ENCODE measurements around the gene TMEM253.

The TMEM253 gene

GRCh38 chr14:21072781-21073339, 28.0 kb upstream of the TMEM253 start:
- Histone ChIP-seq H3K27me3 (ENCODE audit: control insufficient read depth in 1 of 2, insufficient read depth in 2 of 2, low read length in 2 of 2) (no peaks in the 10 kb centered on the region), H3K4me3 (ENCODE audit: low read depth in 1 of 2, low read length in 2 of 2) (no peak overlapping the region), H3K9ac (ENCODE audit: low read length) (no peak overlapping the region), H3K27ac (ENCODE audit: low read depth, low read length) (no peak overlapping the region), H3K9me3 (ENCODE audit: low read length) (no peaks in the 10 kb centered on the region), H3K36me3 (ENCODE audit: insufficient read depth, low read length) (peaks cover 46% of the 10 kb centered on the region), H3K4me1 (ENCODE audit: insufficient read depth, low read length) (peaks cover 30% of the 10 kb centered on the region)

- Histone ChIP-seq H3K4me1 (ENCODE audit: insufficient read depth, low read length) (peaks cover 21% of the 10 kb centered on the region), H3K9me3 (ENCODE audit: low read length) (no peaks in the 10 kb centered on the region), H3K27ac (ENCODE audit: low read depth, low read length) (no peak overlapping the region), H3K4me3 (ENCODE audit: low read depth in 1 of 2, low read length in 2 of 2) (no peak overlapping the region), H3K9ac (ENCODE audit: low read length) (no peak overlapping the region), H3K36me3 (ENCODE audit: insufficient read depth, low read length) (peaks cover 56% of the 10 kb centered on the region), H3K27me3 (ENCODE audit: control insufficient read depth in 1 of 2, insufficient read depth in 2 of 2, low read length in 2 of 2) (no peaks in the 10 kb centered on the region)
Measured at GRCh38 chr14:21073921-21074320, 26.9 kb upstream of the TMEM253 start.

- peaks cover 64% of the 10 kb centered on the region for H3K36me3 ChIP-seq (ENCODE audit: insufficient read depth, low read length)
- no peaks in the 10 kb centered on the region for H3K27me3 ChIP-seq (ENCODE audit: control insufficient read depth in 1 of 2, insufficient read depth in 2 of 2, low read length in 2 of 2)
- H3K4me1 ChIP-seq (ENCODE audit: insufficient read depth, low read length), result peaks cover 14% of the 10 kb centered on the region
- H3K4me3 ChIP-seq (ENCODE audit: low read depth in 1 of 2, low read length in 2 of 2), result no peak overlapping the region
- no peak overlapping the region for H3K9ac ChIP-seq (ENCODE audit: low read length)
- no peak overlapping the region for H3K27ac ChIP-seq (ENCODE audit: low read depth, low read length)
- no peaks in the 10 kb centered on the region for H3K9me3 ChIP-seq (ENCODE audit: low read length)
Measured at GRCh38 chr14:21074398-21075272, 26.2 kb upstream of the TMEM253 start.

- Histone ChIP-seq H3K4me1 (ENCODE audit: insufficient read depth, low read length) (peaks cover 13% of the 10 kb centered on the region), H3K27ac (ENCODE audit: low read depth, low read length) (no peak overlapping the region), H3K27me3 (ENCODE audit: control insufficient read depth in 1 of 2, insufficient read depth in 2 of 2, low read length in 2 of 2) (no peaks in the 10 kb centered on the region), H3K9me3 (ENCODE audit: low read length) (no peaks in the 10 kb centered on the region), H3K9ac (ENCODE audit: low read length) (no peak overlapping the region), H3K4me3 (ENCODE audit: low read depth in 1 of 2, low read length in 2 of 2) (no peak overlapping the region), H3K36me3 (ENCODE audit: insufficient read depth, low read length) (peaks cover 76% of the 10 kb centered on the region)
Measured at GRCh38 chr14:21075719-21076437, 25.0 kb upstream of the TMEM253 start.

GRCh38 chr14:21077672-21078071, 23.2 kb upstream of the TMEM253 start:
- Histone ChIP-seq H3K4me3 (ENCODE audit: low read depth in 1 of 2, low read length in 2 of 2) (no peak overlapping the region), H3K9ac (ENCODE audit: low read length) (no peak overlapping the region), H3K27ac (ENCODE audit: low read depth, low read length) (no peak overlapping the region), H3K9me3 (ENCODE audit: low read length) (no peaks in the 10 kb centered on the region), H3K27me3 (ENCODE audit: control insufficient read depth in 1 of 2, insufficient read depth in 2 of 2, low read length in 2 of 2) (no peaks in the 10 kb centered on the region), H3K36me3 (ENCODE audit: insufficient read depth, low read length) (peaks cover 91% of the 10 kb centered on the region), H3K4me1 (ENCODE audit: insufficient read depth, low read length) (peaks cover 5% of the 10 kb centered on the region)

GRCh38 chr14:21078287-21078686, 22.6 kb upstream of the TMEM253 start:
- H3K27me3 ChIP-seq (ENCODE audit: control insufficient read depth in 1 of 2, insufficient read depth in 2 of 2, low read length in 2 of 2), result no peaks in the 10 kb centered on the region
- no peaks in the 10 kb centered on the region for H3K9me3 ChIP-seq (ENCODE audit: low read length)
- no peak overlapping the region for H3K27ac ChIP-seq (ENCODE audit: low read depth, low read length)
- H3K9ac ChIP-seq (ENCODE audit: low read length), result no peak overlapping the region
- H3K4me3 ChIP-seq (ENCODE audit: low read depth in 1 of 2, low read length in 2 of 2), result no peak overlapping the region
- H3K36me3 ChIP-seq (ENCODE audit: insufficient read depth, low read length), result peaks cover 89% of the 10 kb centered on the region
- H3K4me1 ChIP-seq (ENCODE audit: insufficient read depth, low read length), result no peaks in the 10 kb centered on the region

GRCh38 chr14:21078726-21079125, 22.1 kb upstream of the TMEM253 start:
- Histone ChIP-seq H3K4me3 (ENCODE audit: low read depth in 1 of 2, low read length in 2 of 2) (no peak overlapping the region), H3K36me3 (ENCODE audit: insufficient read depth, low read length) (peaks cover 84% of the 10 kb centered on the region), H3K27ac (ENCODE audit: low read depth, low read length) (no peak overlapping the region), H3K27me3 (ENCODE audit: control insufficient read depth in 1 of 2, insufficient read depth in 2 of 2, low read length in 2 of 2) (no peaks in the 10 kb centered on the region), H3K9ac (ENCODE audit: low read length) (no peak overlapping the region), H3K9me3 (ENCODE audit: low read length) (no peaks in the 10 kb centered on the region), H3K4me1 (ENCODE audit: insufficient read depth, low read length) (no peaks in the 10 kb centered on the region)

GRCh38 chr14:21081521-21082142, 19.2 kb upstream of the TMEM253 start:
- Histone ChIP-seq H3K9me3 (ENCODE audit: low read length) (no peaks in the 10 kb centered on the region), H3K27ac (ENCODE audit: low read depth, low read length) (no peak overlapping the region), H3K27me3 (ENCODE audit: control insufficient read depth in 1 of 2, insufficient read depth in 2 of 2, low read length in 2 of 2) (no peaks in the 10 kb centered on the region), H3K4me1 (ENCODE audit: insufficient read depth, low read length) (no peaks in the 10 kb centered on the region), H3K36me3 (ENCODE audit: insufficient read depth, low read length) (peaks cover 86% of the 10 kb centered on the region), H3K9ac (ENCODE audit: low read length) (no peak overlapping the region), H3K4me3 (ENCODE audit: low read depth in 1 of 2, low read length in 2 of 2) (no peak overlapping the region)

GRCh38 chr14:21083565-21084325, 17.1 kb upstream of the TMEM253 start:
- Histone ChIP-seq H3K27ac (ENCODE audit: low read depth, low read length) (no peak overlapping the region), H3K36me3 (ENCODE audit: insufficient read depth, low read length) (peaks cover 77% of the 10 kb centered on the region), H3K4me3 (ENCODE audit: low read depth in 1 of 2, low read length in 2 of 2) (no peak overlapping the region), H3K4me1 (ENCODE audit: insufficient read depth, low read length) (no peaks in the 10 kb centered on the region), H3K9me3 (ENCODE audit: low read length) (no peaks in the 10 kb centered on the region), H3K27me3 (ENCODE audit: control insufficient read depth in 1 of 2, insufficient read depth in 2 of 2, low read length in 2 of 2) (no peaks in the 10 kb centered on the region), H3K9ac (ENCODE audit: low read length) (no peak overlapping the region)

- no peaks in the 10 kb centered on the region for H3K4me1 ChIP-seq (ENCODE audit: insufficient read depth, low read length)
- no peak overlapping the region for H3K9ac ChIP-seq (ENCODE audit: low read length)
- H3K27ac ChIP-seq (ENCODE audit: low read depth, low read length), result no peak overlapping the region
- no peaks in the 10 kb centered on the region for H3K27me3 ChIP-seq (ENCODE audit: control insufficient read depth in 1 of 2, insufficient read depth in 2 of 2, low read length in 2 of 2)
- no peaks in the 10 kb centered on the region for H3K9me3 ChIP-seq (ENCODE audit: low read length)
- H3K36me3 ChIP-seq (ENCODE audit: insufficient read depth, low read length), result peaks cover 76% of the 10 kb centered on the region
- H3K4me3 ChIP-seq (ENCODE audit: low read depth in 1 of 2, low read length in 2 of 2), result no peak overlapping the region
Measured at GRCh38 chr14:21084396-21084795, 16.5 kb upstream of the TMEM253 start.
